ENCODE results near the gene CCDC73.

Gene CCDC73

DNA sequence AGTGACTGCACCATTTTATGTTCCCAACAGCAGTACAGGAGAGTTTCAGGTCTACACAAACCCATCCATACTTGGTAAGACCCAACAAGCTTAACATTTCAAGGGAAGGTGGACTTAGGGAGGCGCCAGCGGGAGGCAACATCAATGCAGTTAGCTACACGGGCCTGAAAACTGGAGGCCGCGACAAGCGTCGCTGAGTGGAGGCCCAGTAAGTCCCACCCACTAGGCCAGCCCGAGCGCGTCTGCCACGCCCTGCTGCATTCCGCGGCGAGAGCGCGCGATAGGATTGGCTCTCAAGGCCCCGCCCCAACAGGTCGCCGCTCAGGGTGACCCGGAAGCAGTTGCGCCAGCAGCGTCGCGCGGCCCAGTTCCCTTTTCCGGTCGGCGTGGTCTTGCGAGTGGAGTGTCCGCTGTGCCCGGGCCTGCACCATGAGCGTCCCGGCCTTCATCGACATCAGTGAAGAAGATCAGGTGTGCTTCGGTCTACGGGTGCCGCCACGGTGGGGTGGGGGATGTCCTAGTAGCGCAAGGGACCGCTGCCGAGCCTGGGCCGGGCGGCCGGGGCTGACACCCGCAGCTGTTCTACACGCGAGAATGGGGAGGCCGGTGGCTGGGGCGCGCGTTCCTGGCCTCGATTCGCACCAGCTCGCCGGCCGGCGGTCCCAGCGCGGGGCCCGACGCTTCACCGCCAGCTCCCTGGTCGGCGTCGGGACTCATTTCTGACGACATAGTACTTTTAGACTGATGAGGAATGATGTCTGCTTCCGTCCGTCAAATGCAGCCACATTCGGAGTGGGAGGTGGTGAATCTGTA is 210.8 kb downstream of the CCDC73 start, which contains the start of gene EIF3M:
TSS of gene EIF3M (plus strand) at position 373 of the 813 bp plus-strand sequence. CDS start at position 430, 57 bp downstream.
- FAIRE-seq = peak; percentile 92

DNA sequence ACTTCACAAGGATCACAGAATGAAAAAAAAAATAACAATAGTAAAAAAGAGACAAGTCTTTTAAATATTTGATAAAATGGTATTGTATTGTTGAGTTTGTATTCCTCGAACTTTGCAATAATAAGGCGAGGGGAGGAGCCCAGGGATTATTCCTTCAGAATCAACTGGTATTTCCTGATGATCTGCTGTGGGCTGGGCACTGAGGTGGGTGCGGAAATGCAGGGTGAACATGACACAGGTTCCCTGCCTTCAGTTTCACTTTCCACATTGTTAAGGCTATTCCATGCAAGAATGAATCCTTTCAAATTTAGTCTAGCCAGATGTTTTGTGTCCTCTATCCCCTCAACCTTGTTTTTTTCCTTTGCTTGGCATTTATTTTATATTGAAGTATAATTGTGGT is 212.9 kb downstream of the CCDC73 start:
- no peak for FAIRE-seq

DNA sequence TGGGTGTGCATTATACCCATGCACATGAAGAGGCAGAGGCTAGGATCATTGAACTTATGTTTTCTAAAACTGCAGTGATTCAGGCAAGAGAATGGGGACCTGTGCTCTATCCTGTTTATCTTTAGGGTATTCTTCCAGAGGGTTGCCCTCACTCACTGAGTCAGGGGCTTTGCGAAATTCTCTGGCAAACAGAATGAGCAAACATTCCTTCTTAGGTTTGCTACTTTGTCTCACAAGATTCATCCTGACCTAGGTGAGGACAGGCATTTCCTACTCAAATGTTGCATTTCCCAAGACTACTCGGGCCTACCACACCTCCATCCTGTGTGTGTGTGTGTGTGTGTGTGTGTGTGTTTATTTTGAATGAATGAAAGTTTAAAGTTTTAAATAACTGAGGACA is 213.5 kb downstream of the CCDC73 start:
- FAIRE-seq = no peak

DNA sequence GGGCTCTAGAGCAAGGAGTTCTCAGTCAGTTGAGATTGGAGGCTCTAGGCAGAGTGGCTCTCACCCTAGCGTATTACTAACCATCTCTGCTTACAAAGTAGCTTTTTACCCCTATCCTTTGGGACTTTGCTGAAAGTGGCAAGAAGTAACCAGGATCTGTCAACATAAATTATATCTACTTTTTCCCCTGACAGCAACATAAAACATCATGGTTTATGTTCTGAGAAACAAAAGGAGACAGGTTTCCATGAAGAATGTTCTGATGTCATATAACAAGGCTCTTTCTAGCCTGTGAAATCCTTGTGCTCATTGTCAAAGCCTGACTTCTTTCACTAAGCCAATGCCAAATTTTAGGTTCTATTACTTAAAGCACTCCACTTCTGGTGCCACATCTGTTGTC is 218.0 kb downstream of the CCDC73 start:
- no peak for FAIRE-seq

DNA sequence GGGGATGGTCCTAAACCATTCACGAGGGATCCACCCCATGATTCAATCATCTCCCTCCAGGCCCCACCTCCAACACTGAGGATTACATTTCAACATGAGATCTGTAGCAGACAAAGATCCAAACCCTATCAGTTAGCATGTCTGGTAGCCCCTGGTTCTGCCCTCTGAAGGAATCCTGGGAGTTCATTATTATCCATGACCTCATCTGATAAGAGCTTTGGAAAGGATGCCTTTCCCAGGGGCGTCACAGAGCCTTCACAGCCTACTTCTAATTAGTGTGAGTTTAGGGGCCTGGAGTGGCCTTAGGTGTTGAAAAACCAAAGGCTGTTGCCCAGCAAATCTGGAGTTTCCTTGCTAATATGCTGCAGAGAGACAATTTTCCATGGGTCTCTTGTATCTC is 219.4 kb downstream of the CCDC73 start:
- FAIRE-seq = no peak

DNA sequence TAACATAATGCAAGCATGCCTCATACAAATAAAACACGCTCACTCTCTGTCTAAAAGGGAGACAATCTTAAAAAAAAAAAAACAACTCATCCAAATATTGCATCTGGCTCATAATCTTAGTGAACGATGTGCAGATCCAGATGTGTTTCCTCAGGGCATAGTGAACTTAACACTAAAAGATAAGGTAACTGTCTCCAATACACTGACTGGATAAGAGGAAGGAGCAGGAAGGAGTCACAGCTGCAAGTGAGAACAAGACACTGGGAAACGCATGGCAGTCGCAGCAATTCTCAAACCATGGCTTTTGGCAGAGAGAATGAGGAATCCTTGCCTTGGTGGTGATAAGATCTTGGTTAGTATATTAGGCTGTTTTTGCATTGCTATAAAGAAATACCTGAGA is 220.0 kb downstream of the CCDC73 start:
- no peak for FAIRE-seq

DNA sequence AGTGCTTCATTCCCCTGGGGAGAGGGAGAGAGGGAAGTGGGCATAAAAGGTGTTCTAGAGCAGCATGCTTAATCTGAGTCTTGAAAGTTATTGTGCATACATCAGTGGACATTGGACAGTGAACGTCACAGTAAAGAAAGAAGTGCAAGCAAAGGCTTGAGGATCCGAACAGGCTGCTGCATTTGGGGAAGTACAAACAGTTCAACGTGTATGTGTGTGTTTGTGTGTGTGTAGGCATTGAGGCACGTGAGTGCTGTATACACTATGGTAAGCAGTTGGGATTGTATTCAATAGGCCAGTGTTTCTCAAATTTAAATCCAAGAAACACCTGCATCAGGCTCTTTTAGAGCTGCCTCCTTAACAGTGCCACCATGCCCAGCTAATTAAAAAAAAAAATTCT is 221.2 kb downstream of the CCDC73 start:
- no peak for FAIRE-seq

DNA sequence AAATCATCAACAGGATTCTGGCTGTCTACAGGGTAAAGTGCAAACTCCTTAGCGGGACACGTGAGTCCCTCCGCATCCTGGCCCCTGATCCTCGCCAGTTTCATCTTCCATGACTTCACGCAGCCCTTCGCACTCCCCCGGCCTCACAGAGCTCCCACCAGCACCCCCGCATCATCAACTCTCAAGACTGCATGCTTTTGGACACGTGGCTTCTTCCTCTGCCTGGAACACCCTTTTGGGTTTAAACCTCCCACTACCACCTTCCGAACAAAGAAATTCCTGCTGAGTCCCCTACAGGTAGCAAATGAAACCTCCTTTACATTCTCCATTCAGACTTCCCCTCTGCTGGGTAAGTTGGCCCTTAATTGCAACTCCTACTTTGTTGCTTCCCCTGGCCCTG is 223.4 kb downstream of the CCDC73 start:
- FAIRE-seq = no peak

DNA sequence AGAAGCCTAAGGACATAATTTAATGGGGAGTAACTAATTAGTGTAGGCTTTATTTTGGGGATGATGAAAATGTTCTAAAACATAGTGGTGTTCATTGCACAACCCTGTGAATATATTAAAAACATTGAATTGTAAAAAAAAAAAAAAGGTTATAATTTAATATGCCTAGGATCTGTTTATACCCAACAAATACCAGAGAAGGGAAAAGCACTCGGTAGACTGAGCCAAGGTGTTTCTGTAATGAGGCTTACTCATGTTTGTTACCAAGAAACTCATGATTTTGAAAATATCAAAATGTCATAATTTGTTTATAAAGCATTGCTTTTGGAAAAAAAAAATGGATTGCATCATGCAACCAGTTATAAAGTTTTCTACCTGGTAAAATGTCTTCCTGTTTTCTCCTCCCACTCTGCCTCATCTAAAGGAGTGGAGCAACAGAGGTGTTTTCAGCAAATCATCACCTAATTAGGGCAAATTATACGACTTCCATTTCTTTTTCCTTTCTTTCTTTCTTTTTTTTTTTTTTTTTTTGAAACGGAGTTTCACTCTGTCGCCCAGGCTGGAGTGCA is 225.1 kb downstream of the CCDC73 start:
- no peak for FAIRE-seq

DNA sequence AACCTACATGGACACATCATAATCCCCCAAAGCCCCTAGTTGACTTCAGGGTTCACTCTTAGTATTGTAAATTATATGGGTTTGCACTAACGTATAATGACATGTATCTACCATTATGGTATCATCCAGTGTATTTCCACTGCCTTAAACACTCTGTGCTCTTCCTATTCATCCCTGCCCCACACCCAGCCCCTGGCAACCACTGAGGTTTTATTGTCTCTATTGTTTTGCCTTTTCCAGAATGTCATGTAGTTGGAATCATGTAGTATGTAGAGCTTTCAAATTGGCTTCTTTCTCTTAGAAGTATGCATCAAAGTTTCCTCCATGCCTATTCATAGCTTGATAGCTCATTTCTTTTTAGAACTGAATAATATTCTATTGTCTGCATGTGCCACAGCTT is 227.3 kb downstream of the CCDC73 start:
- no peak for FAIRE-seq

DNA sequence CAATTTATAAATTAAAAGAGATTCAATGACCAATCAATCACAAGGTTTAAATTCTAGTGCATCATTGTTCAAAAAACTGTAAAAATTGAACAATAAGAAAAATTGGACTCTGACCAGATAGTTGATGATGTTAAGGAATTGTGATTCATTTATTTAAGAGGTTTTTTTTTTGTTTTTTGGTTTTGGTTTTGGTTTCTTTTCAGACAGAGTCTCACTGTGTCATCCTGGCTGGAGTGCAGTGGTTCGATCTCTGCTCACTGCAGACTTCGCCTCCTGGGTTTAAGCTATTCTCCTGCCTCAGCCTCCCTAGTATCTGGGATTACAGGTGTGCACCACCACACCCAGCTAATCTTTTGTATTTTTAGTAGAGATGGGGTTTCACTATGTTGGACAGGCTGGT is 227.9 kb downstream of the CCDC73 start:
- FAIRE-seq = no peak

DNA sequence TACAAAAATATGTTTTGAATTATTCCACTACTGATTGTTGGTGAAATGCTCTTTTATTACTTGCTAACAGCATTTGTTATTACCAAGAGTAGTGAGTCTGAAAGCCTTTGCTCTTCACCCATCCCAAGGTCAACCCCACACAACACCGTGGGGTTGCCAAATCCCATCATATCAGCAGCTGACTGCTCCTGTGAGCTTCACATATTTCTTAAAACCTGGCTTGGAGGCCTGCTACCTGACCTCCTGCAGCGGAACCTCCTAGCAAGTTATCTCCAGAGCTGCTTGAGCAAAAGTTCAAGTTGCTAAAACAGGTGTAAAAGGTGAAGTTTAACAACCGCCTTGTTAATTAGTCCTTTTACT is 230.9 kb downstream of the CCDC73 start:
- FAIRE-seq = no peak

DNA sequence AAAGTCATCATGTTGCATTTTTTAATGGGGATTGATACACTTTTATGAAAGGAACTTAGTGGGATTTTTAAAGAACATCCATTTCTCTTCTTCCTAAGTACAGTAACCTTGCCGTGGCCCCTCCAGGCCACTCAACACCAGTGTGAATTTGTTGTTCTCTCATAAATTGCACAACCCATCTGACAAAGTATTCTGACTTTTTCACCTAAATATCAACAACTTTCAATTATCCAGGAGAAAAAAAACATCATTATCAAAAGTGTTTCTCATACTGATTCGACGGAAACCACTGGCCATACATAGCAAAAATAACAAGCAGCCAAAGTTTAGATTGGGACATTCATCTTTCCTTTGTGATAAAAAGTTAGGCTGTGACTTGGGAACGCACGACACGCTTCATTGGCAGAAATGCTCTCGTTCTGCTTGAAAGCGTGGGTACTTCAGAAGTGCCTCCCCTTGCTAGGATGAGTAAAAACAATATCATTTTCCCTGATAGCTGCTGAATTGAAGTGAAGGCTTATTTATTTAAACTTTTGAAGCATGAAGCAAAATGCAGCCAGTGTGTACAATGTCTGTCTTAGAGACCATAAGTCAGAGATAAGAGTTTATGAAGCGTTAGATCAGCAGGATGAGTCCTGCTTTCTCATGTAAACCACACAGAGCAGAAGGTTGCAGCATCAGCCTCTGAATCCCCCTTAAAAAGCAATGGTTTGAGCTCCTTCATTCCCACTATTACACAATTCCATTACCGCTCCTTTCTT is 231.4 kb downstream of the CCDC73 start:
- no peak for FAIRE-seq

DNA sequence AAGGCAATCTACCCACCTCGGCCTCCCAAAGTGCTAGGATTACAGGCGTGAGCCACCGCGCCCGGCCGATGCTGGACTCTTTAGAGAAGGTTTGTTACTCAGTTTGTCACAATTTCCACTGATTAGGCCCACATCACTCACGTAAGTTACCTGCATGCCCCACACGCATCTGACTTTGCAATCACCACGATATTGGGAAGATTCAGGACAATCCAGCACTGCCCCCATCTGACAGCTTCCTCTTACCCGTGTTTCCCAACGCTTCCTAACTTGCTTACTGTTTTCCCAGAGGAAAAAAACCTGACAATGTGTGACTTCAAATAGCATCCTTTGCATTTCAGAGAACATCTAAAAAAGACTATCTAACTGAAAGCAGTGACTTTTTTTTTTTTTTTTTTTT is 232.6 kb downstream of the CCDC73 start:
- FAIRE-seq = no peak

DNA sequence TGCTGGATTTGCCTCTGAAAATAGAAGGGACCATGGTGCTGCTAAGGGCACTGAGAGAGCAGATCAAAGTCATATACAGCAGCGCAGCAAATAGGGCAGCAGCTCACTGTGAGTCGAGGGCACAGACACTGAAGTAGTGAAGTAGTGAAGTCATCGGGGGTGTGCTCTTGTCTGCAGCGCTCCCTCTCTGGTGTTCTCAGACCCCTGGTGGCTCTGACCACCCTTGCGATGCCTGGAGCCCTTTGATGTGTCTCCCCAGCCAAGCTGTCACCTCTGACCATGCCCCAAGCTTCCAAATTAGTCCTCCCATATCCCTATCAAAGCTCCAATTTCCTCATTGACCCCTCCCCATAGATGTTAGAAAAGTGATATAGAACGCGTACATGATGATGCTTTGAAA is 238.6 kb downstream of the CCDC73 start:
- no peak for FAIRE-seq

DNA sequence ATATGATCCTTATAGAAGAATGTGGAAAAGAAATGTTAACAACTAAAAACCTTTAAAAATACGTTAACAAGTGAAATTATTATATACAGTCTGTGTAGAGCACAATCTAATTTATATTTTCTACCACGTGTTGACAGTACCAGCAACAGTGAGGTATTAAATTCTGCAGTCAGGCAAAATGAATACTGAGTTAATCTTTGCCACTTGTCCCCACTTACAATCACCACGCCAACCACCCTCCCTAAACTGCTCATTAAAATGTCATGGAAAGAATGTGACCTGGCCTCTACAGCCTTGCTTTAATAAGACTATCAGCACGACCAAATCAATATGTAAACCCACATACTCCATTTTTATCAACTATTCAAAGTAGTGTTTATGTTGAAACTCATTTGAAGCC is 239.4 kb downstream of the CCDC73 start:
- no peak for FAIRE-seq

Data from A204.1 (cell line).